Subcutaneous adipose tissue (tissue), 4 donors: ENCODE results near the gene OR10P1. TPM values are rescaled to one million over a fixed set of nuclear protein-coding genes. Genes with fewer than 3 reads are reported as not detected.

ENCODE experiments used
- CTCF ChIP-seq: fragments of 450-650 bp; IDR thresholded peaks from one replicate; pipeline ENCODE4 v1.5.1; 2016; ENCODE audit warnings: low read depth, mild to moderate bottlenecking, control low read depth, antibody characterized with exemption, moderate library complexity
- total RNA-seq, 4 donors: library from RNA; depleted of rRNA; stranded (reverse); fragments of >200 nt; gene quantifications; one replicate each; pipeline ENCODE4 v1.1.0, GENCODE V29; 2016

Gene OR10P1
- total RNA-seq, result not detected

GRCh38 chr12:55636853-55637252, at the start of gene OR10P1:
Gene OR10P1 (plus strand): TSS chr12:55636892. CDS start chr12:55636892, 0 bp downstream.
- no peak for TF ChIP-seq CTCF

- TF ChIP-seq CTCF, result no peak
Observed at GRCh38 chr12:55607821-55608594, 28.7 kb upstream of the OR10P1 start.

- TF ChIP-seq CTCF, result no peak
Observed at GRCh38 chr12:55610598-55610997, 26.1 kb upstream of the OR10P1 start.

GRCh38 chr12:55612646-55613045, 24.0 kb upstream of the OR10P1 start:
- no peak for TF ChIP-seq CTCF

GRCh38 chr12:55614764-55615163, 21.9 kb upstream of the OR10P1 start:
- no peak for TF ChIP-seq CTCF

GRCh38 chr12:55619354-55620138, 17.1 kb upstream of the OR10P1 start:
- no peak for TF ChIP-seq CTCF

- no peak for TF ChIP-seq CTCF
Observed at GRCh38 chr12:55624056-55624455, 12.6 kb upstream of the OR10P1 start.
